HG02642 (cell line): ENCODE data around the gene NCF2.
"Not testable (repeated sequence)": the region's sequence is repeated elsewhere in the genome, so short reads cannot be mapped to it uniquely, and the experiment has no call there.

ENCODE experiments used
- ATAC-seq: cut with Tn5 transposase; IDR thresholded peaks from one replicate; pipeline ENCODE4 v1.9.1; 2021; ENCODE audit warnings: mild to moderate bottlenecking; ENCODE audit not compliant: unreplicated experiment, poor library complexity

Gene NCF2

GRCh38 chr1:183612975-183613374 lies 22.7 kb upstream of the NCF2 start:
- ATAC-seq = not testable (repeated sequence)

DNA sequence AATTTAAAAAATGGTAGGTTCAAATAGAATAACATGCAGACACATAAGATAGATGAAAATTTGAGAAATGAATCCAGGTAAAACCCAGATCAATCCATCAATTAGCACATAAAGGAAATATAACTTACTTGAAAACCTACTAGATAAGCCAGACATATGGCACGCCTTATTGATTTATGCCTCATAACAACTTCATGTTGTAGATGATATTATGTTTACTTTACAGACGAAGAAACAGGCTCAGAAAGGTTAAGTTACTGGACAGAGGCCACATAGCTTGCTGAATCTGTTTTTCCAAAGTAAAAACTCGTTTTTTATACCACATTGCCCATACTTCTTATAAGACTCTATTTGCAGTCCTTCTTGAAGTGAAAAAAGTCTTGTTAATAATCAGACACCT lies 22.1 kb upstream of the NCF2 start:
- no peak for ATAC-seq

- no peak for ATAC-seq
These were observed 20.8 kb upstream of the NCF2 start for GRCh38 chr1:183611021-183611420.

DNA sequence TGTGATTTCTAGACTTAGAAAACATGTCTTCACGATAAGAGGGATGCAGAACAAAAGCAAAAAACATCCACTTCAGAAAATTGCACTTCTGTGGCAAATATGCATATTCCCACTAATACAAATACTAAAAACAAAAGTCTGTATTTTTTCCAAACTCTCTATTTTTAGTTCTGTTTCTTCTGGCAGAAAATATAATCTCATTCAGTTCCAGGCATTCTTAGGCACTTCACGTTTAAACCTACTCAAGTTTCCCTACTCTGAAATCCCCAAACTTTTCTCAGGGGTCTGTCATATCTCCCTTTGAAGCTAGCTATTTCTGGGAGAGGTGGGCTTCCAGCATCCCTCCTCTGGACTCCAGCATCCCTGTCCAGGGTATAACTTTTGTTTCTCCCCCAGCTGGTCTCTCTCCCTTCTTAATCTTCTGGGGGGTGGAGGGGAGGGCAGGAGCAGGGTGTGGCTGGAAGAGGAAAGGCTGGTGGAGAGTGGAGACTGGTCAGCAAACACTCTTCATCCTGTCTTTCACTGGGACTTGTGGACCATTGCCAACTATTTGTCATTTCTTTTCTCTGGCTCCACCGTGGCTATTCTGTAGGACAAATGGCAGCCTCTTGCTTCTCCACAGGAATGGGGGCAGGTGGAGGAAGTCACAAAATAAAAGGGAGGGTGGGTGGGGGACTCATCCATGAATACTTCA lies 19.6 kb upstream of the NCF2 start:
- no peak for ATAC-seq

DNA sequence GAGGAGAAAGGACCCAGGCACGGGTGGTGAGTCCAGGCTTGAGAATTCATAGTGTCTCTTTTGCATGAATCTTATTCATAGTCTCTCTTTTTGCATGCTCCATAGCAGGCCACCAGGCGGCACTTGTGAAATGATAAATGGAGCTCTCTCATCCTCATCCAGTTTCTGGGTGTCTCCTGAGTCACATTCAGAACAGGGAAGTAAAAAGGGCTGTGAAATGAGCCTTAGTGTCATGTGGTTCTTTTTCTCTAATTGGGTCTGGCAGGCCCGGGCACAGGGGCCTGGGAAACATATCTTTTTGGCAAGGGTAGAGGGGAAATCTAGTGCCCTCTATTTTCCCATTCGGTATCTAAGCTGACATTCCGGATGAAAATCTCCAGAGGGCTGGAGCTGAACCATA lies 19.1 kb upstream of the NCF2 start:
- ATAC-seq = peak; percentile 62

DNA sequence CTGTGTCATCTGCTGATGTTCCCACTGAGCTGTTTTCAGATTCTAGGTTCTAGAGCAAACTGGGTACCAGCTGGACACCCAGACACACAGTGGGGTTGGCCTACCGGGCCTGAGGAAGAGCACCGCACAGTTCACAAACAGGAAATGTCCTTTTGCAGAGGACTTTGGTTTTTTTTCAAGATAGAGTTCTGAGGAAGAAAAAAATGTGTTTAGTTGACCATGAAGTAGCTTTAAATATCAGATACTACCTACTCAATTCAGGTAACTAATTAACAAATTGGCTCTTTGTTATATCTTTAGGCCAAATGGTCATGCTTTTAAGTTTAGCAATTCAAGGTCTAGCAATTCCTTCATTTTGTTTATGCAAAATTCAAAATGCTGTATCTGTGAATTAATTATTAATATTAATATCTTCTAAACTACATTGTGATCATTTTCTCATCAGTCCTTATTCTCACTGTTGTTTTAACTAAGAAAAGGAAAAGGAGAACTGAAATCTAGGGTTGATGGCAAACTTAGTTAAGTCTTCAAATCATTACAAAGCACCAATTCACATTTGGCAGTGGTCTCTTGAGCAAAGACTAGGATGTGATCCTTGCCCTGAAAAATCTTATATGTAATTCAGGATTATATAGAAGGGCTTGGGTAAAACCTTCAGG lies 17.2 kb upstream of the NCF2 start:
- ATAC-seq = no peak

GRCh38 chr1:183605904-183606303 lies 15.6 kb upstream of the NCF2 start:
- ATAC-seq = no peak

DNA sequence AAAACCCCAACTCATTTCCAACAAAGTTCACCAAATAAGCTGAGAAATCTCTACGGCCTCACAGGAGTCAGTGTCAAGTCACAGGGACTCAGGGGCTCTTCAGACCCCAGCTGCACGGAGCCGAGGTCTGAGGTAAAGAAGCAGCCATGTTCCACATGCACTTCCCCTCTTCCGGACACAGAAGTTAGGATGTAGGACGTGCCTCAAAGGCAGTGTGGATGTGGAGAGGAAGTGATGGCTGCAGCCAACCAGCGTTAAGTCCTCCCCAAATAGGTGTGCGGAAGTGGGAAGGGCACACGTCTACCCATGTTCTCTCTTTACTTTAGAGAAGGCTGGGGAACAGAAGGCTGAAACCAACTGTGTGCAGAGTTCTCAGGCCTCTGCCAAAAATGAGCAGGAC lies 14.6 kb upstream of the NCF2 start:
- no peak for ATAC-seq

DNA sequence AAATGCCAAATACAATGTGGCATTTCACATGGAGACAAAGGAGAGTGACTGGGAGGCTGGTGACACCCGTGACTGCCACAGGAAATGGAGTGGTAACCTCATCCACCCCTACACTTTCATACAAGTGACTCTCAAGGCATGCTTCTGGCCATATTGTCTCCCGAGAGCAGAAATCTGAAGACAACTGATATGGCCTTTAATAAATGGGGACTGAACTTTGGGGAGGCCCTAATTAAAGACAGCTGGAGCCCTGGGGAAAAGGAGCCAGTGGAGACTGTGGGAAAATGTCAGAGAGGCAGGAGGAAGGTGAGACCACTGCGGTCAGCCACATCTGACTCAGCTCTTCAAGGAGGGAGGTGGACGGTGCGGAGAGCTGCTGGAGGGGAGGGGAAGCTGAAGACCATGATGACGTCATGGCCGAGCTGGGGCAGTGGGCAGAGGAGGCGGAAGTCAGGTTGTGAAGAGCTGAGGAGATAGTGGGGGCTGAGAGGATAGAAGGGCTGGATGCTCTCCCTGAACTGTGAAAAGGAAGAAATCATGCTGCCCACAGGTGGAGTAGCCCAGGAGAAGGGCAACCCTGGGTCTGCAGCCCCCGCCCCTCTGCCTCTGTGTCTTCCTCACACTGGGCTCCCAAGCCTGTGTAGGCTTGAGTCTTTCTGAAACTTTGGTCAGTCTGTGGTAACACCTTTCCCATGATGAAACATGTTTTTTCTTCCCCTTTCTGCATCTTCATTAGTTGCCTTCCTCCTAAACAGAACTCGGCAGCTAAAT lies 14.0 kb upstream of the NCF2 start:
- ATAC-seq = peak; percentile 42

DNA sequence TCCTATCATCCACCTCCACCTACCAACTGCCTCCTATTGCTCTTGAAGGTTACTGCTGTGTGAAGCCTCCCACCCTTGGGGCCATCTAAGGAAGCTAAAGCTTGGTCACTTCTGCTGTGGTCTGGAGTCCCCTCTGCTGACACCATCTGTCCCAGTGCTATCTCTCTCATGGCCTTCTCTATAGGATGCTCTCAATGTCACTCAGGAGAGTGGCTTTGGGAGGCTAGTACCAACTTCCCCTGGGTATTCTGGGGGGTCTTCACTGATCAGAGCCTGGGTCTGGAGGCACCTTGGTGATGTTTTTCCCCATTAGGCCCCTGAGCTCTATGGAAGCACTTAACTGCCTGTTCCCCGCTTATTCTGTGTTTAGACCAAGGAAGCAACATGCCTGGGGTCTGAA lies 12.3 kb upstream of the NCF2 start:
- no peak for ATAC-seq

GRCh38 chr1:183600634-183601033 lies 10.4 kb upstream of the NCF2 start:
- ATAC-seq = no peak

- no peak for ATAC-seq
These were observed 9.9 kb upstream of the NCF2 start for GRCh38 chr1:183600136-183600535.

- ATAC-seq = peak; percentile 58
These were observed 8.1 kb upstream of the NCF2 start for GRCh38 chr1:183598386-183598785.

- ATAC-seq = no peak
These were observed 7.5 kb upstream of the NCF2 start for GRCh38 chr1:183597656-183598347.

DNA sequence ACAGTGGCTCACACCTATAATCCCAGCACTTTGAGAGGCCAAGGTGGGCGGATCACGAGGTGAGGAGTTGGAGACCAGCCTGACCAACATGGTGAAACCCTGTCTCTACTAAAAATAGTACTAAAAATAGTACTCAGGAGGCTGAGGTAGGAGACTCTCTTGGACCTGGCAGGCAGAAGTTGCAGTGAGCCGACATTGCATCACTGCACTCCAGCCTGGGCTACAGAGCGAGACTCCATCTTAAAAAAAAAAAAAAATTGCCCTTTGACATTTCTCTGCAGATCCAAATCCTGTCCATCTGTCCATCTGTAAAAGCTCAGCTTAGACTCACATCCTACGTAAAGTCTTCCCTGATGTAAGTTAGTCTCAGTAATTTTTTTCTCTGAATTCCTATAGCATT lies 6.2 kb upstream of the NCF2 start:
- ATAC-seq = no peak

DNA sequence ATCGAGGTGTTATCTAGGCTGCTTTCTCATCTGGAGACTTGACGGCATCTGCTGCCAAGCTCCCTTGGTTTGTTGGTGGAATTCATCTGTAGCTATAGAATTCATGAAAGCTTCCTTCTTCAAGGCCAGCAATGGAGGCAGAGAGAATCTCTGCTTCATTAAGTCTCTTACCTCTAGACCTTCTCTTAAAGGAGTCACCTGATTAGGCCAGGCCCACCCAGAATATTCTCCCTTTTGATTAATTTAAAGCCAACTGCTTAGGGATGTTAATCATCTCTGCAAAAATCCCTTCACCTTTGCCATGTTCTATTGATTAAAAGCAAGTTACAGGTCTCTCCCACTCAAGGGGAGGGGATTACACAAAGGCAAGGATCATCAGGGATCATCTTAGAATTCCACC lies 5.3 kb upstream of the NCF2 start:
- ATAC-seq = no peak

DNA sequence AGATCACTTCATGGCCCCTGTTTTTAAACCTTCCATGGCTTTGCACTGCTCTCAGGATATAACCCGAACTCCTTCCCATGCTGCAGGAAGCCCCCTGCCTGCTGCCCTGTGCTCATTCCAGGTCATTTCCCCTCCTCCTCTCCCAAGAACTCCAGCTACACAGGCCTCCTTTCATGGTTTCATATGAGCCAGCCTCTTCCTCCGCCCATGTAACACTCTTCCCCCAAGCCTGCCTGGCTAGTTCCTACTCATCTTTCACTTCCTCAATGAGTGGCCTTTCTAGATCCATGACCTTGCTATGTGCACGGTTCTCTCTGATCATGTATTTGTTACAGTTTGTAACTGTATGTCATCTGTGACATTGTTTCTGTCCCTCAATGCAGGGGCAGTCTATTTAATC lies 3.1 kb upstream of the NCF2 start:
- peak; percentile 52 for ATAC-seq

DNA sequence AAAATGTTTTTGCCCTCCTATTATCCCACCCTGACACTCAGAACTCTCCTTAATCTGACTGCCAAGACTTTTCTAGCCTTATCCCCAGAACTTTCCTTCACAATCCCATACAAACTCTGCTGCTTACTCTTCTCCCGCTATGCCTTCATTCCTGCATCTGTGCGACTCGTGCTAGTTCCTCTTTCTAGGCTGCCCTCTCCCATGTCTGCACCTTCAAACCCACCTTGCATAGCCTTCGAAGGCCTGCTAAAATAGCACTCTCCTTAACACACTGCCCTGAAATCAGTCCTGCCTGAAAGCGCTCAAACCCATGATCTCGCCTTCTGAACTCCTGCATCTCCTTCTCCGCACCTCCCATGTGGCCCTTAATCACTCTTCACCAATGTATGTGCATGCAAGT lies 2.5 kb upstream of the NCF2 start:
- no peak for ATAC-seq

DNA sequence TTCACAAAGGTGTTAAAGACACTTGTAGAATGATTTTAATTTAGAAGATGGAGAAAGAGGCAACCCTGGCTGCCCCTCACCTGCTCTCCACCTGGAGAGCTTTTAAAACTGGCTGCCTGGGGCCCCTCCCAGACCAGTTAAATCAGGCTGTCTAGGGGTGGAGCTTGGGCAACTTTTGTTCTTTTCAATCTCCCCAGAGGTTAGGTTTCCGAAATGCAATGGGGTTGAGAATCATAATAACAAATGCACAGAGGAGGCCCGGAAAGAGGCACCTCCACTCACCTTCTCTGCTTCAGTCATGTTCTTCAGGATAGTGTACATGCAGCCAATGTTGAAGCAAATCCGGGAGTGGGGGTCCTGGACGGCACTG lies 400 bp downstream of the NCF2 start:
- ATAC-seq = peak; percentile 24

DNA sequence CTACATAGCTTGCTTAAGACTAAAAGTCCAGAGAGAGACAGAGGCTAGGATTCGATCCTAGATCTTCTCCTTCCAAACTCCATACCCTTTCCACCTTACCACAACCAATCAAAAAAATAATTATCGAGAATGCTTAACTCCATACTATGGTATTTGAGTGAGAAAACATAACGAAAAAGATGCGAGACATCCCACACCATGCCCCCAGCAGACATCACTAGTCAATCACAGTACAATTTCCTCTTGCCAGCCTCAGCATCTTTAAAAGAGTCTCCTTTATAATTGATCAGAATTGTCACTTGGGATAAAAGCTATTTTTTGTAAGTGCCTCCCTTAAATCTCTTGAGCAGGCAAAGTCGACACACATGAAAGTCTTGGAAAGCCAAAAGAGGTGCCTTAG lies 875 bp downstream of the NCF2 start:
- no peak for ATAC-seq

DNA sequence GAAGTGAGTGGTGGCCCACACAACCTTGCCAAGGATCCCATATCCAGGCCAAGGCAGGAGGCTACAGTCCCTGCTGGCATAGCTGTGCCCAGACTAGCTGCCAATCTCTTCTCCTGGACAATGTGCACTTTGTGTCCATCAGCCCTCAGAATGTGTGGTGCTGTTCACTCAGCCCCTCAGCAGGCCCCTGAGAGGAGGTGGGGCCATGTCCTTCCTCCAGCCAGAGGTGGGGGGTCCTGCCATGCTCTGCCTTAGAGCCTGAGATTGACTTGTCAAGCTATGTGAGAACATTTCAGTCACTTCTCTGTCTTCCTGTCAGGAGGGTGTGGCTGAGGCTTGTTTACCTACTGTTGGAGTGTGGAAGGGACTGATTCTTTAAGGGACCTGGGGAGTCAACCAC lies 1.4 kb downstream of the NCF2 start:
- no peak for ATAC-seq
